Measurements from ENCODE around the gene MAPK9.

MAPK9 gene

DNA sequence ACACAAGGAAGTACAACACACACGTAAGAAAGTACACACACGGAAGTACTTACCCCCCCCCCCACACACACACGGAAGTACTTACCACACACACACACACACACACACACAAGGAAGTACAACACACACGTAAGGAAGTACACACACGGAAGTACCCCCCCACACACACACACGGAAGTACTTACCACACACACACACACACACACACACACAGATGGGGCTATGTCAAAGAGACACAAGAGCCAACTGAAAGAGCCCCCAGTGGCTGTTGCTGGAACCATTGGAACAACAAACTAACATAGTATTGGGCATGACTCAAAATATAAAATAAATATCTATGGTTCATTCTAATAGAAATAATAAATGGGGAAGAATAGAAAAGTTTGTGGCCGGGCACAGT, 4.9 kb upstream of the MAPK9 start:
- no peak for DNase-seq

DNA sequence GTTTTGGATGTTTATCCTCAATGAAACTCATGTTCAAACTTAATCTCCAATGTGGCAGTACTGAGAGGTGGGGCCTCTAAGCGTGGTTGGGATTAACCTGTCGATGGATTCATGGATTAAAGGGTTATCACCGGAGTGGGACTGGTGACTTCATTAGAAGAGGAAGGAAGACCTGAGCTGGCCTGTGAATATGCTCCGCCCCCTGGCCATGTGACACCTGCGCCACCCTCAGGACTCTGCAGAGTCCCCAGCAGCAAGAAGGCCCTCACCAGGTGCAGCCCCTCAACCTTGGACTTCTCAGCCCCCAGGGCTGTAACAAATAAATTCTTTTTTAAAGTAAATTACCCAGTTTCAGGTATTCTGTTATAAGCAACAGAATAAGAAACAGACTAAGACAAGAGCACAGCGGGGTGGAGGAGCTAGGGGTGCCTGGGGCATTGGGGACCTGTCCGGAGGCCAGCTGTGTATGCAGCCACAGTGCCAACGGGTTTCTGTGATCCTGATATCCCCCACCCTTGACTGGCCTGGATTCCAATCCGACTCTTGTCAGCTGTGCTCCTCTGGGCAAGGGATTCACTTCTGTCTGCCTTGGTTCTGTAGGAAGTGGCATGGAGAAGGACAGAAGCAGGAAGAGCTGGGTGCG, 3.2 kb upstream of the MAPK9 start:
- DNase-seq: no peak

DNA sequence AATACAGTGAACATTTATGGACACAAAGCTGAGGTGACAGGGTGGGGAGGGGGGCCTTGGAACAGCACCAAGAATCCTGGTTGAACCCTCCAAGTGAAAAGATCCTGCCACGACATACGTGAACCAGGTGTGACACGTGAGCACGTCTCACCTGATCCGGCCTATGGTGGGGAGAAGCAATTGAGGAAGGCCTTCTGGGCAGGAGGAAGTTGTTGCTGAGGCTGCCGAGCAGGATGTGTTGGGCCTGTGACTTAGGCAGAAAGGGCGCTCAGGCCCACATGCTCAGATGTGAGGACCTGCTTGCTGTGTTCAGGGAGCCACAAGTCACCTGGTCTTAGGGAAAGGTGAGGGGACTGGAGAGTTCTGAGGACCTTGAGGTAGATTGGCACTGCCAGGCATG, 2.5 kb upstream of the MAPK9 start:
- no peak for DNase-seq

DNA sequence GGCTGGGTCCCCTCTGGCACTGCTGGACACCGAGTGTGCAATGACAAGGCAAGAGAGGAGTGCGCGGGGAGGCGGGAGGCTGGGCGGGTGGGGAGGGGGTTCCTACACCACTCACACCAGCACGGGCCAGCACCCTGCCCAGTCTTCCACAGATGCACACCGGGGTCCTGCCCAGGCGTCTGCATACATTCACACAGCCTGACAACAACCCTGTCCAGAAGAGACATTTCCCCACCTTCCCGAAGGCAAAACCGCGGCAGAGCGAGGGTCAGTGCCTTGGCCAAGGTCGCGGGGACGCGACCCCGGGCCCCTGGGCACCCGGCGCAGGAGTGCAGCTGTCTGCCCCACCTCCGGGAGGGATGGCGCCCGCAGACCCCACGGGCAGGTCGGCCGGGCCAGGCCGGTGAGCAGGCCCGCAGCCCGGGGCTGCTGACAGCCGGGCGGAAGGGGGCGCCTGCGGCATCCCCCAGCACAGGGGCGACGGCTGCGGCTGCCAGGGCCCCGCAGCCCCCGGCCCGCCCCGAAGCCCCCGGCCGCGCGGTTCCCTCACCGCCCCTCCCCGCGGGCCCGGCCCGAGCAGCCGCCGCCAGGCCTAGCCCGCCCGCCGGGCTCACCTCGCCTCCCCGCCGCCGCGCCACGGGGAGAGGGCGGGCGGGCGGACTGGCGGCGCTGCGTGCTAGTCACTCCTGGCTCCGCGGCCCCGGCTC, 496 bp downstream of the MAPK9 start:
- DNase-seq: peak in 6 of 56 donors; percentile 21 to 43 (median 28)

DNA sequence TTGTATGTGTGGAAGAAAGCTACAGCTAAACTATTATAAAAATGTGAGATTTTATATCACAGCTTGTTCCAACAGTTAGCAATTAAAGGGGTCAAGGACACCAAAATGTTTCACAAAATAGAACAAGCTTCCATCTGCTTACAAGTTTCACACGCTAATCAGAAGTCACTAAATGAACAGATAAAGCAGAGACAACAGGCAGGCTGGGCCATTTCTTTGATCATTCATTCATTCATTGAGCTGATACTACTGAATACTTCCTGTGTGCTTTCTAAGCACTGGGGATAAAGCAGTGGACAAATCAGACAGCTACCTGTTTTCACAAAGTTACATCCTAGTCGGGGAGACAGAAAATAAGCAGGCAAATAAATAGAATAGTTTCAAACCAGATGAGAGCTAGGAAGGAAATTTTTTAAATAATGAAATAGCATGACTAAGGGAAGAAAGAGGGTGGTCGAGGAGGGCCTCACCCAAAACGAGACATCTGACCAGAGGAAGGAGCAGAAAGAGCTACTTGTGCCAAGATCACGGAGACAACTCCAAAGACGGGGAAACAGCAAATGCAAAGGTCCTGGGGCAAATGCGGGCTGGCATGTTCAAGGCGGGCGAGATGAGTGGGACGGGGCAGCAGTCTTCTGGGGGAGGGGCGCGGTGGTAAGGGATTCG, 1.2 kb downstream of the MAPK9 start:
- no peak for DNase-seq

DNA sequence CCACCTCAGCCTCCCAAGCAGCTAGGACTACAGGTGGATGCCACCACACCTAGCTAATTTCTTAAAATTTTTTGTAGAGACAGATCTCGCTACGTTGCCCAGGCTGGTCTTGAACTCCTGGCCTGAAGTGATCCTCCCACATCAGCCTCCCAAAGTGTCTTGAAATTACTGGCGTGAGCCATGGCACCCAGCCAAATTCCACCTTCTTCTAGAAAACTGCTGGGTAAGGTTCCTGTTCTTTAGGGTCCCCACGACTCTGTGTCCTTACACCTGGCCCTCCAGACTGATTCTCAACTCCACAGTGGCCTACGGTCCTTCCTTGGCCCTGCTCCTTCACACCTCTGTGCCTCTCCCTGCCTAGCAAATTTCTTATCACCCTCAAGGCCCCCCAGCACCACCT, 1.9 kb downstream of the MAPK9 start:
- DNase-seq: no peak

DNA sequence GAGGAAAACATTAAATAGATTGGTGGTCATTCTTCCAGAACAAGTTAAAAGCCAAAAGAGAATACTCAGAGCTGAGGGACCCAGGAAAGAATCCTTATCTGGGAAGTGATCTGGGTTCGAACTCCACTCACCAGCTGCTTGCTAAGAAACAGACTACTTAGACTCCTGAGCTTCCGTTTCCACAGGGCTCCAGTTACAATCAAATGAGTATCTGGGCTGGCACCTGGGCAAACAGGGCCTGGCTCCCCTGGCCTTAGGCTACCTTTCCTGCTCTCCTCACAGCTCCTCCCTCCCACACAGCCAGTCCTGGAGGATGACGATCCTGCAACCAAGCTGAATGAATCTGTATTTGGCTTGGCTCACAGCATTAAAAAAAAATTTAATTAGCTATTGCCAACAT, 2.5 kb downstream of the MAPK9 start:
- no peak for DNase-seq

DNA sequence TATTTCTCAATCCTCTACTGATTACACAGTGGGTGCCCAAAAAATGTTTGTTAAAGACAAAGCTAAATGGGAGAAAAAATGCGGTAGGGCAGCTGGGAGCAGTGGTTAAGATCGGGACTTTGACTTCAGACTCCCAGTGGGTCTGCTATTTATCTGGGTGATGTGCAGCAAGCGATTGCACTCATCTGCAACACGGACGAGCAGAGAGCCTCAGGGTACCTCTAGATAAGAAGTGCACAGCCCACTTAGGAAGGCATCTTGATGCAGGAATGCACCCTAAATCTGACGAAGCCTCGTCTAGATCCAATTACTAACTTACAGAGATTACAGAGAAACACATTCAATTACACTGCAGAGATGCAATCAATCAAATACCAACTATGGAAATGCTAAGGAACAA, 4.0 kb downstream of the MAPK9 start:
- no peak for DNase-seq

DNA sequence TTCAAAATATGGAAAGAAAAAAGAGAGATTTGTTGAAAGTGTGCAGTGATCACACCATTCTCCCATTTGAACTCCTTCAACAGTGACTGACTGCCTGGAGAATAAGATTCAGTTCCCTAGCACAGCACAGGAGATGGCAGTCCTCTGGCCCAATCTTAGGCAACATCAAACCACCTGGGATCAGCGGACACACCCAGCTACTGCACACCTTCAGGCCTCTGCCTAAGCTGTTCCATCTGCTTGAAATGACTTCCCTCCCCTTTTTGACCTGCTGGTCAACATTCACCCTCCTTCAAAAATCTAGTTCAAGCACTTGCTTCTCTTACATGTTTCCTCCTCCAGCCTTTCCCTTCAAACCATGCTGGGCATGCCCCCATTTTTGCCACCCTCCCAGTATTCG, 4.5 kb downstream of the MAPK9 start:
- no peak for DNase-seq

DNA sequence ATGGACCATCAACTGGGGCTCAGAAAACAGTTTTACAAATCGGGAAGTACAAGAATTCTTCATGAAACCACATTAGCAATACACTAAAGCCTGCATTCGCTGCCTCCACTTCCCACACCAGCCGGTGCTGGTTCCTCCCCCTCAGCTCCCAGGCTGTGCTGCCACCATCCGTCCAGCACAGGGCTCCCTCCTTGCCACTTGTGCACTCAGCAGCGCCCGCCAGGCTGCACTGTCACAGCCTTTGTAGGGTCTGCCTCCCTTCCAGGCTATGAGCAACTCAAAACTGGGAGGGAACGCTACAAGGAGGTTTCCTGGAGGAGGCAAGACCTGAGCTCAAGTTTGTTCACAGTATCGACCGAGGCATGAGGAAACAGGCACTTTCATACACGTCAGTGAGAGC, 7.7 kb downstream of the MAPK9 start:
- DNase-seq: peak in 45 of 56 donors; percentile 6 to 70 (median 35)

DNA sequence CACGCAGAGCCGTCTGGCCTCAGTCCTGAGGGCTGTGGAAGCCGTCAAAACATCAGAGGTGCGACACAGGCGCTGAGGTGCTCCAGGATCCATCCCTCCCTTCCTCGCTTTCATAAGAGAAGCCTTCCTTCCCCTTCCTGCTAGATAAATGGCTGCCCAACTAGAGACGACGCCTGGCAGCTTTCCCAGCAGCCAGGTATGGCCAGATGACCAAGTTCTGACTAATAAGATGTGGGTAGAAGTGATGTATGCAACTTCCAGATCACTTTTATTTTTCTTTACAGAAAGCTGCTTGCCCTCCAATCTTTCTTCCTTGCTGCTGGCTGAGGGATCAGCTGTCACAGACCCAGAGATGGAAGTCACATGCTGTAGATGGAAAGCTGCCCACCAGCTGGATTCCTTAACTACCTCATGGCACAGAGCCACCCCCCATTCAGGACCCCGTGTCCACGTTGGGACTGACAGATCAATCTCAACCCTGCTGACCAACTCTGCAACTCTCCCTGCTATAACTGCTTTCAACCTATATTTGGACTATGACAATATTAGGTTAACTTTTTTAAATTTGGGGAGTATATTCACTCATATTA, 8.8 kb downstream of the MAPK9 start:
- no peak for DNase-seq

DNA sequence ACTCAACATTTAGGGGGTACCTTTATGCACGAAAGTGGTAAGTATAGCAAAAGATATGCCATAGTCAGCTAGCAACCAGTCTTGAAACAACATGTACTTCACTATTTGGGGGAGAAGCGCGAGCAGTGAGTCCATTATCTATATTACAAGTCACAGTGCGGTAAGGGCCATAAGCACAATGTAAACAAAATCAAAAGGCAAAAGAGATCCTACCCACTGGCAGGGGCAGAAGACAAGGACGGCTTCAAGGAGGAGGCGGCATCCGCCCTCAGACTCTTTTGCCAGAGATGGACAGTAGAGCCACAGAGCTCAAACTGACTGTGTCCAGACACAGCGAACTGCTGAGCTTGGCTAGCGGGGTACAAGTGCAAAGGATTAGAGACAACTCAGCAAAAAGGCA, 9.6 kb downstream of the MAPK9 start:
- no peak for DNase-seq

DNA sequence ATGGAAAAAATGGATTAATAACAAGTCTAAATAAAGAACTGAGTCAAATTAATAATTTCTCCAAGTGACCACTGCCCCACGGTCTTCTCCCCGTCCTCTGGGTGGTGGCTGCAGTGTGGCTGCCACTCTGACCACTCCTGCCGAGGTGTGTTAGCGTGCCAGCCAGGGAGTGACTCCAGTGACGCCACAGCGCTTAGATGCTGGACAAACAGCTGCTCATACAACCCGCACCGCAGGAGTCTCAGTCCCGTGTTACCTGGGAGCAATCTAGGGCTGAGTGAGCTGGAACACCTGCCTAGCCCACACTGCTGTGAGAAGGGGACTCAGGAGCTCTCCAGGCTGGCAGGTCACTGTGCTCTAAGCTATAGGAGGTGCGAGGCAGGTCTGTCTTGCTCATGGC, 10.2 kb downstream of the MAPK9 start:
- no peak for DNase-seq

DNA sequence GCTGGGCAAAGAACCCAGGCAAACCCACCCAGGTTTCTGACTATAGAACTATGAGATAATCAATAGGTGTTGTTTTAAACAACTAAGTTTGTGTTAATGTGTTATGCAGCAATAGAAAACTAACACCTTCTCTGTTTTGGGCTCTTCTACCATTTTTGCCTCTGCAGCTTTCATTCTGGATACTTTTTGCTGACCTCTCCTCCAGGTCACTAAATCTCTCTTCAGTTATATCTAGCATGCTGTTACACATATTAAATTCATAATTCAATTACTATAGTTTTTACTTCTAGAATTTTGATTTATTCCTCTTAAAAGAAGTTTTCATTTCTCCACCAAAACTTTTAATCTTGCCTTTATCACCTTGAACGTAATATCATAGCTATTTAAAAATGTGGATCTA, 17.2 kb downstream of the MAPK9 start:
- no peak for DNase-seq

DNA sequence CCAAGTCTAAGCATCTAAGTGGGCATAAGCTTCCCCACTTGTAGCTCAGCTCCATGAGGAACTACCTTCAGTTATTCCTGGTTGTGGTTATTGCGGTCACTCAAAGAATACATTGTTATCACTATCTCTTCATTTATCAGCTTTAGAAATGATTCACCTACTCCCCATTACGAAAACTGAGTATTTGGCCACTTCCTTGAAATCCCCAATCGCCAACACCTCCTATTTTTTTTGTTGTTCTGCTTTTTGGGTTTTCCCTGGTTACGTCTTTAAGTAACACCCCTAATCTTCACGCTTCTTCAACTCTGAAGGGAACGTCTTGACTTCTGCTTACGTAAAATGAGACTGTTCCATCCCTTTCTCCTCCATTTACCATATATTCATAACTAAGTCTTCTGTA, 20.7 kb downstream of the MAPK9 start:
- no peak for DNase-seq

DNA sequence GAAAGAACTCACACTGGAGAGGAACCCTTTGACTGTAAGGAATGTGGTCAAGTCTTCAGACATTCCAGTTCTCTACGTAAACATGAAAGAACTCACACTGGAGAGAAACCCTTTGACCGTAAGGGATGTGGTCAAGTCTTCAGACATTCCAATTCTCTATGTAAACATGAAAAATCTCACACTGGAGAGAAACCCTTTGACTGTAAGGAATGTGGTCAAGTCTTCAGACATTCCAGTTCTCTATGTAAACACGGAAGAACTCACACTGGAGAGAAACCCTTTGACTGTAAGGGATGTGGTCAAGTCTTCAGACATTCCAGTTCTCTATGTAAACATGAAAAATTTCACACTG, 32.6 kb downstream of the MAPK9 start:
- DNase-seq: no peak

DNA sequence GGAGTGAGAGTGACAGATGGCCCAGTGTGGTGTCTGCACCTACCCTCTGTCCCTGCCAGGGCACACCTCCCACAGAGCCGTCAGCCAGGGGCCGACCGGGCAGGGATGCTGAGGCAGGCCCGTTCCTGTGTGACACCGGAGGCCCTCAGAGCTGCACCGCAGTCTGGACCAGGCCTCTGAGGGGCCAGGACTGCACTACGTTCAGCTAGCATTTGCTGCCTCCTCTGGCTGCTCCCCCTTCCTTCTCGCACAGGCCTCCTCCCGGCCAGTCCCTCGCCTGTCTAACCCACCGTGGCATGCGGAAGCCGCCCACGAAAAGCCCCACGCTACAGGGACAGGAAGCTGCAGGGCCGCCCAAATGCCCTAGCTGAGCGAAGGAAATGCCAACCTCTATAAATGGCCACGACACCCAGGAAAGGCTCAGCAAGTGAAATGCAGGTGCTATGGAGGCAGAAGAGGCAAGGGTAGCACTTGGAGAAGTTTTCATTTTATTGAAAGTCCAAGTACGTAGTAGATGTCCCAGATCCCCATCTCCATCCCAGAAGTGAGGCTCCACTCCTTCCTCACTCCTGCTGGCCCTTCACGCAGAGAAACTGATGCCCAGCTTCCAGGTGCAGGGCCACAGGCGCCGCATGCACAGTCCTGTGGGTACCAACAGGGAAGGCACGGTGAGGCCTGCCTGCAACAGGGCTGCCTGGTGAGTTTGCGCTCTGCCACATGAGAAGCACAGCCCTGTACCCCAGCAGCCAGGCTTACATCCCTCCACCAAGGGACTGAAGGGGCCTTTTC, 38.7 kb downstream of the MAPK9 start:
- DNase-seq: no peak

DNA sequence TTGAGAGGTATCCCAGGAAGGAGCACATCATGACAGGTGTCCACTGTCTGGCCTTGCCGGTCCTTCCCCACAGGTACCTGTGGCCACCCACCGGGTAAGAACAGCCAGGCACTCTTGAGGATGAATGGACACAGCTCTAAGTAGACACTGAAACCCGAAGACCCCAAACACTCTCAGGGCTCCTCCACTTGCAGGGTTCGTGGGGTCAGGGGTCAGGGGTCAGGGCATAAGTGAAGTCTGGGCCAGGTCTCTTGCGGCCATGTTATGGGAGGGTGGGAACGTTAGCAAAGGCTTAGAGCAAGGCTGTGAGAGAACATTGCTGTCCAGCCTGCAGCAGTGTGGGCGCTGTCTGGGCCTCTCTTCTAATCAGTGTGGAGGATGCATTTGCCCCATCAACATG, 40.0 kb downstream of the MAPK9 start:
- no peak for DNase-seq

DNA sequence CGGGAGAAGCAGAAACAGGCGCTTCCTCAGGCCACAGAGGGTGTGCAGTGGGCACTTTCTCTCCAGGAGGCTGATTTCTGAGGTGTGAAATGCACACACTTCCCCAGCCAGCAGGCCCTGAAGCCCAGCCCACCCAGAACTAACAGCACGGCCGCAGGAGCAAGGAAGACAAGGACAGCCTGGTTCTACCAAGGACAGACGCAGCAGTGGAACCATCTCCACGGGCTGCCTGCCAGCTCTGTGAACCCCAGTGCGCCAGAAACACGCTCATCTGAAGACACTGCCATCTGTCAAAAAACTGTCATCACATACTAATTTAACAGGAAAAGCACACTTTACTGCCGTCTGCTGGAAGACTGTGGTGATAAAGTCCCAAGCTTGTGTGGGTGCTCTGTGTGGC, 40.7 kb downstream of the MAPK9 start:
- no peak for DNase-seq

DNA sequence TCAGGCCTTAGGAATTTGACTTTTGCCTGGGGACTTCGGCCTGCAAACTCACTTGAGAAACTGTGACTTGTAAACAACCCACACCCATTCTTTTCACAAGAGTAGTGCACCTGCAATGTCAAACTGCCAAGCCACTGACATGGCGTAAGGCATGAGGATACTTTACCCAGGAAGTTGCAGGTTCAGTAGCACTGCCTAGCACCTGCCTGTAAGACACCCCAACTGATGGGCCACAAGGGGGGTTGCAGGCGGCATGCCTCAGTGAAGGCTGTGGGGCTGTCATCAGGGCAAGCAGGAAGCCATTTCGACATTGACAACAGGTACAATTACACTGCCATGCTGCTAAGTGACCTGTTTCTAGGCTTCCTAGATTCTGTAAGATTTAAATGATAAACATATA, 41.6 kb downstream of the MAPK9 start:
- DNase-seq: no peak

DNA sequence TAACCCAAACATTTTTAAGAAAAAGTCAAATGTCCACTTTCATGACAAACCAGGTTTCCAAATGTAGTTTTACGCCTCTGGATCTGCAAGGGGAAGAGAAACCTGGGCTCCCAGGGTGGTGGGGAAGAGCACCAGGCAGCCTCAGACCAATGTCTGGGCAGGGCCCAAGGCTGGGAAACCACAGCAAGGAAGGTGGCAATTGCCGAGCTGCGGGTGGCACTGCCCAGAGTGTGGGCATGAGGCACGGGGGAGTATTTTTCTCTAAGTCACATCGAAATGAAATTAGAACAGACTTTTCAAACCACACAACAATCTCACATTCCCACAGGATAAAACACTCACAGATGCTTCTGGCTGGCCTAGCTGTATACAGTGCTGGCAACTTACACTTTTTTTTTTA, 50.3 kb downstream of the MAPK9 start:
- DNase-seq: no peak

DNA sequence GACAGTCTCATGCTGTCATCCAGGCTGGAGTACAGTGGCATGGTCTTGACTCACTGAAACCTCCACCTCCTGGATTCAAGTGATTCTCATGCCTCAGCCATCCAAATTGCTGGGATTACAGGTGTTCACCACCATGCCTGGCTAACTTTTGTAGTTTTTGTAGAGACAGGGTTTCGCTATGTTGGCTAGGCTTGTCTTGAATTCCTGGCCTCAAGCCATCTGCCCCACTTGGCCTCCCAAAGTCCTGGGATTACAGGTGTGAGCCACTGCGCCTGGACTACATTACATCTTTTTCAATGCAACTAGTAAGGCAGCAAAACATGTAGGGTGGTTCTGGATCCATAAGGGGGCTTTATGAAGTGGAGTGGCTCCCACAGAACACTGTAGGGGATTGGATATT, 53.3 kb downstream of the MAPK9 start:
- no peak for DNase-seq

Data from nucleus accumbens (tissue), 56 donors.